HG02852 (cell line): Measurements from ENCODE around the gene GRAMD2B.

Source experiments
- ATAC-seq: cut with Tn5 transposase; IDR thresholded peaks from one replicate; pipeline ENCODE4 v1.9.1; 2021; ENCODE audit warnings: mild to moderate bottlenecking, moderate library complexity; ENCODE audit not compliant: unreplicated experiment

Gene GRAMD2B

GRCh38 chr5:126534553-126534952, 111.3 kb downstream of the GRAMD2B start:
- ATAC-seq: no peak

- no peak for ATAC-seq
These were observed 112.8 kb downstream of the GRAMD2B start for GRCh38 chr5:126535856-126536545.

- no peak for ATAC-seq
These were observed 113.7 kb downstream of the GRAMD2B start for GRCh38 chr5:126536874-126537273.

GRCh38 chr5:126538579-126538978, 115.4 kb downstream of the GRAMD2B start:
- peak; percentile 8 for ATAC-seq

GRCh38 chr5:126540631-126541030, 117.4 kb downstream of the GRAMD2B start:
- no peak for ATAC-seq

- peak; percentile 44 for ATAC-seq
These were observed 119.2 kb downstream of the GRAMD2B start for GRCh38 chr5:126542441-126542840.

- ATAC-seq: no peak
These were observed 119.8 kb downstream of the GRAMD2B start for GRCh38 chr5:126543009-126543408.

GRCh38 chr5:126543660-126544059, 120.5 kb downstream of the GRAMD2B start:
- ATAC-seq: no peak
